22Rv1 (cell line): Measurements from ENCODE around the gene DNAJC17.

Experiments
- ZFX ChIP-seq: fragments of 450-650 bp; IDR thresholded peaks from 2 replicates; pipeline ENCODE4 v1.6.1; 2017; ENCODE audit warnings: antibody characterized with exemption, borderline replicate concordance
- TF ChIP-seq, protein P1 (sequence below): fragments of 450-650 bp; IDR thresholded peaks from 2 replicates; pipeline ENCODE4 v1.5.1; 2017; ENCODE audit warnings: mild to moderate bottlenecking

DNA sequence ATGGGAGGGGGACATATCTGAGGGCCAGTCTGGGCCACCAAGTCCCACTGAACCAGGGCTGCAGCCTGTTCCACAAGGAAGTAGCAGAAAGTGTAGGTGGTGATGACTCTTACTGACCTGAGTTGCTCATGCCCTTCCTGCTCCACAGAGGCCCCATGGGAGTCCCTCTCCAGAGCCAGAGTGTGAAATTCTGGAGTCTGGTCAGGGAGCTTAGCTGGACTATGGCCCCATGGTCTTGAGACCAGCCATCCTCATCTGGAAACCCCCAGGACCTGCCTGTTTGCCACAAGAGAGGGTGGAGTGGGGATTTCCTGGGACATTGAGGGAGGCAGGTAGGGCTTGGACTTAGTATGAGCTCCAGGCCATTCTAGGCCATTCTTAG lies 39.6 kb upstream of the DNAJC17 start:
- TF ChIP-seq, protein P1, sequence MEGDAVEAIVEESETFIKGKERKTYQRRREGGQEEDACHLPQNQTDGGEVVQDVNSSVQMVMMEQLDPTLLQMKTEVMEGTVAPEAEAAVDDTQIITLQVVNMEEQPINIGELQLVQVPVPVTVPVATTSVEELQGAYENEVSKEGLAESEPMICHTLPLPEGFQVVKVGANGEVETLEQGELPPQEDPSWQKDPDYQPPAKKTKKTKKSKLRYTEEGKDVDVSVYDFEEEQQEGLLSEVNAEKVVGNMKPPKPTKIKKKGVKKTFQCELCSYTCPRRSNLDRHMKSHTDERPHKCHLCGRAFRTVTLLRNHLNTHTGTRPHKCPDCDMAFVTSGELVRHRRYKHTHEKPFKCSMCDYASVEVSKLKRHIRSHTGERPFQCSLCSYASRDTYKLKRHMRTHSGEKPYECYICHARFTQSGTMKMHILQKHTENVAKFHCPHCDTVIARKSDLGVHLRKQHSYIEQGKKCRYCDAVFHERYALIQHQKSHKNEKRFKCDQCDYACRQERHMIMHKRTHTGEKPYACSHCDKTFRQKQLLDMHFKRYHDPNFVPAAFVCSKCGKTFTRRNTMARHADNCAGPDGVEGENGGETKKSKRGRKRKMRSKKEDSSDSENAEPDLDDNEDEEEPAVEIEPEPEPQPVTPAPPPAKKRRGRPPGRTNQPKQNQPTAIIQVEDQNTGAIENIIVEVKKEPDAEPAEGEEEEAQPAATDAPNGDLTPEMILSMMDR: no peak
- TF ChIP-seq ZFX: no peak
